Stimulated activated CD4-positive, alpha-beta T cell treated with anti-CD3 and anti-CD28 coated beads, Interleukin-2, amount 100 ng/mL, for 24 hours (primary cell): ENCODE measurements around the gene TRIM8.
A peak's percentile ranks its signal among the peaks of the same experiment; 100 is the strongest.
"Not testable (repeated sequence)": the region's sequence is repeated elsewhere in the genome, so short reads cannot be mapped to it uniquely, and the experiment has no call there.

ENCODE experiments used
- DNase-seq, 2 donors: peaks; one replicate each; pipeline ENCODE4 v3.0.0-alpha.2; 2020

TRIM8 gene

DNA sequence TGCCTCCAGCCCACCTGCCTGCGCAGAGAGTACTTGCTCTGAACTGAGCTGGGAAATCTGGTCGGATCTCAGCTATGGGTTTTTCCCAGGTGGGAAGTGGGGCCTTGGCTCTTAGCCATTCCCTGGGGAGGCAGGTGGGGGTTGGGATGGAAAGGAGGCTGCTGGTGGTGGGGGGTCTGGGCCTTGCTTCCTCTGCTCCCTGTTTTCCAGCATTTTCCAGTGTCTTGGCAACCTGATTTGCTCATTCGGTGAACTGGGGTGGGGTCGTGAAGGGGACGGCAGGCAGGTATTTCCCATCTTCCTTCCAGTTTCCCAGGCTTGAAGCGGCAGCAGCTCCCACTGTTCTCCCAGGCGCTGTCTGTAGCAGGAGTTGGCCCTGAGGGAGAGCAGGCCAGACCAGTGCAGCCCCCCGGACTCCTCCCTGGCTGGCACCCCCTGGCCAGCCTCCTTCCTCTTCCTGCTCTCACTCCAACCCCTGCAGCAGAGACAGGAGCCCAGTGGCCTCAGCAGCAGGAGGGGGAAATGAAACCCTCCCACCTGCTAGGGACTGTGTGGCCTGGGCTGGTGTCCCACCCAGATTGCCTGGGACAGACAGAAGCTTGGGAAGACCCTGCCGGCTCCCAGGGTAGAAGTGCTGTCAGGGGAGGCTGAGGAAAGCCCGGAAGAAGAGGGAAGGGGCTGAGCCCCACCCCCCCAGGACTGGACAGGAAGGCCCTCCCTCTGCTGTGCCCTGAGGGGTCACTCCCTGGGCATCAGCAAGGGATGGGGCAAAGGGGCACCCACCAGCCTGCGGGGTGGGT is 6.6 kb downstream of the TRIM8 start:
- no peak for DNase-seq

DNA sequence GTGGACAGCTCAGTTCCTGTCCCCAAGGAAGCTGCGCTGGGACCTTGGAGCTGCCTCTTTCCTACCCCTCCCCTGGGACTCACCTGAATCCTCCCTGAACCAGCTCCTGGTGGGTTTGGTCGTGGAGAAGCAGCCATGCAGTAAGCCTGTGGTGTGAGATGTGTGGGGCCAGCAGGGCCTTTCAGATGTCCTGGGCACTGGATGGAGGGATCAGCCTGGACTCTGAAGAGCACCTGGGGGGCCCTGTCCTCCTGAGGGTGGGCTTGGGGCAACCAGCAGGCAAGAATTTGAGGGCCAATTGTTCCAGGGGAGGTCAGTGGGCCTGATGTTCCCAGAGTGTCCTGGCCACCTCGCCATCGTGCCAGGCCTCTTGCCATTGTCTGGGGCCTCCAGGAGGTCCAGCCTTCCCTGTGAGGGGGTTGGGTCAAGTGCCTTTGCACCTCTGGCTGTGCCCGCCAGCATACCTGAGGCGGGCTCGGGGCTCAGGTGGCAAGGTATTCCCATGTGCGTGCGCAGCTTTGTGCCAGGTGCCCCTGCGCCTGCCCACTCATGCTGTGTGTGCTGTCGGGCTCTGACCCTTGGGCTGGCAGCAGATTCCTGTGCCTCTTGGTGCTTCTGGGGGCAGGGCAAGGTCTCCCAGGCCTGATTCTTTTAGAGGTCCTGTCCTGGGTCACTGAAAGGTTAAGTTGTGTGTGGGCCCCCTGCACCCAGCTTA is 7.3 kb downstream of the TRIM8 start:
- no peak for DNase-seq

DNA sequence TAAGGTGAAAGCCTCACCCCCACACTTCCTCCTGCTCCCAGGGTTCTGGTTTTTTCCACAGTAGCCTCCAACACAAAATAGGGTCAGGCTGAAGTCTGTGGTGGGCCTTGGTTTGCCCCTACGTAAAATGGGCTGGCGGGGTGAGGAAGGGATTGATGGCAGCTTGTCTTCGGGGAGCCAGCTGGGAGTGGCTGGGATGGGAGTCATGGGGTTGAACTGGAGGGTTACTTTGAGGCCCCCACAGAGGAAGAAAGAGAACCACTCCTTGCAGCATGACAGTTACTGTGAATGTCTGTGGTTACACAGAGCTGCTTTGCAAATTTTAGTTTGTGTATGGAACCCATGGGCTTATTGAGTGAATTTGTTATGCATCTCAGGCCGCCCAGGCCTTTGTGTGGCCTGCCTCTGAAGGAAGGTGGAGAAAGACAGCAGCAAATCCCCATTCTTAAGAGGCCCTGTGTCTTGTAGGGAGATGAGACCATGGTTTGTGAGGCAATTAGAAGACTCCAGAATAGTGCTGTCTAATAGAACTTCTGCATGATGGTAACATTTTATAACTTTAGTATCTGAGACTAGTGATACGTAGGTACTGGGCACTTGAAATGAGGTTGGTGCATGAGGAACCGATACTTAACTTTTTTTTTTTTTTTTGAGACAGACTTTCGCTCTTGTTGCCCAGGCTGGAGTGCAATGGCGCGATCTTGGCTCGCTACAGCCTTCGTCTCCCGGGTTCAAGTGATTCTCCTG is 8.1 kb downstream of the TRIM8 start:
- no peak for DNase-seq

DNA sequence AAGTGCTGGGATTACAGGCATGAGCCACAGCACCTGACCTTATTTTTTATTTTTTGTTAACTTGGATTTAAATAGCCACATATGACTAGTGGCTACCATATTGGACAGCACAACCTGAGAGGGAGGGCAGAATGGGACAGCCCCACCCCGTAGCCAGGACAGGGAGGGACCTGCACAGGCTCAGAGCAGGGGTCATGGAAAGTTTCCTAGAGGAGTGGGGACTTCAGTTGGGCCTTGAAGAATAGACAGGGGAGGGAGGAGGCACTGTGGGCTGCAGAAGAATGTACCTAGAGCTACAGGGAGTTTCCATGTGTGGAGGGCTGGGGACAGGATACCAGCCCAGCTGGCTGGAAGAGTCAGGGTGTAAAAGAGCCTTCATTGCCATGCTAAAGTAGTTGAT is 8.8 kb downstream of the TRIM8 start:
- DNase-seq: no peak

DNA sequence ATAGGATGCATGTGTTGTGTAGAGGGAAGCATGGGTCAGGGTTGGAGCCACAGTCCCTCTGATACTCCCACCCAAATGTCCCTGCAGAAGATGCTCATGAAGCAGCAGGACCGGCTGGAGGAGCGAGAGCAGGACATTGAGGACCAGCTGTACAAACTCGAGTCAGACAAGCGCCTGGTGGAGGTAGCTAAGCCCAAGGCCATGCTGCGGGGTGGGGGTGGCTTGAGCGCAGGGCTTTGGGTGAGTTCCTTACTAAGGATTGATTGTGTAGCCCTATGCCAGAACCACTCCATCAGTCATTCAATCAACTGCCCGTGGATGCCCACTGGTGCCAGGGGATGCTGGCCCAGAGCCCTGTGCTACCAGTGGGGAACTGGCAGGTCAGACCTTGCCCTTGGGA is 10.3 kb downstream of the TRIM8 start:
- no peak for DNase-seq

DNA sequence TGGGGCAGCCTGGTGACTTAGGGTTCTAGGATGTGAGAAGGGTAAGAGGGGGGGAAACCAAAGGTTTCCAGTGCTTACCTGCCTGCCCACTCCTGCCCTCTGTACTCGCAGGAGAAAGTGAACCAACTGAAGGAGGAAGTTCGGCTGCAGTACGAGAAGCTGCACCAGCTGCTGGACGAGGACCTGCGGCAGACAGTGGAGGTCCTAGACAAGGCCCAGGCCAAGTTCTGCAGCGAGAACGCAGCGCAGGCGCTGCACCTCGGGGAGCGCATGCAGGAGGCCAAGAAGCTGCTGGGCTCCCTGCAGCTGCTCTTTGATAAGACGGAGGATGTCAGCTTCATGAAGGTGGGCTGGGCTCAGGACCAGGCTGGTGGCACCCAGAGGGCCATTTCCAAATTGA is 10.7 kb downstream of the TRIM8 start:
- DNase-seq: no peak

DNA sequence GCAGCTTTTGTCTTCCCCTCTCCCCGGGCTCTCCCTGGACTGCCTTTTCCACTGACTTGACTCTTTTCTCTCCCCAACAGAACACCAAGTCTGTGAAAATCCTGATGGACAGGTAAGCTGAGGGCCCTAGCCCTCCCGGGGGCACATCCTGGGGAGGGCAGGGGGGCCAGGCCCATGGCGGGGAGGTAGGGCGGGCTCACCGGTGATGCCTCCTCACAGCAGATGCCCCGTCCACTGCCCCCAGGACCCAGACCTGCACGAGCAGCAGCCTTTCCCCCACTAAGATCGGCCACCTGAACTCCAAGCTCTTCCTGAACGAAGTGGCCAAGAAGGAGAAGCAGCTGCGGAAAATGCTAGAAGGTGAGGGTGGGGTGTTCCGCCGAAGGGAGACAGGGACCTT is 11.7 kb downstream of the TRIM8 start:
- no peak for DNase-seq

DNA sequence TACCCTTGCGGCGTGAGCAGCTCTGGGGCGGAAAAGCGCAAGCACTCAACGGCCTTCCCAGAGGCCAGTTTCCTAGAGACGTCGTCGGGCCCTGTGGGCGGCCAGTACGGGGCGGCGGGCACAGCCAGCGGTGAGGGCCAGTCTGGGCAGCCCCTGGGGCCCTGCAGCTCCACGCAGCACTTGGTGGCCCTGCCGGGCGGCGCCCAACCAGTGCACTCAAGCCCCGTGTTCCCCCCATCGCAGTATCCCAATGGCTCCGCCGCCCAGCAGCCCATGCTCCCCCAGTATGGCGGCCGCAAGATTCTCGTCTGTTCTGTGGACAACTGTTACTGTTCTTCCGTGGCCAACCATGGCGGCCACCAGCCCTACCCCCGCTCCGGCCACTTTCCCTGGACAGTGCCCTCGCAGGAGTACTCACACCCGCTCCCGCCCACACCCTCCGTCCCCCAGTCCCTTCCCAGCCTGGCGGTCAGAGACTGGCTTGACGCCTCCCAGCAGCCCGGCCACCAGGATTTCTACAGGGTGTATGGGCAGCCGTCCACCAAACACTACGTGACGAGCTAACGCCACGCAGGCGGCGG is 12.6 kb downstream of the TRIM8 start:
- no peak for DNase-seq

DNA sequence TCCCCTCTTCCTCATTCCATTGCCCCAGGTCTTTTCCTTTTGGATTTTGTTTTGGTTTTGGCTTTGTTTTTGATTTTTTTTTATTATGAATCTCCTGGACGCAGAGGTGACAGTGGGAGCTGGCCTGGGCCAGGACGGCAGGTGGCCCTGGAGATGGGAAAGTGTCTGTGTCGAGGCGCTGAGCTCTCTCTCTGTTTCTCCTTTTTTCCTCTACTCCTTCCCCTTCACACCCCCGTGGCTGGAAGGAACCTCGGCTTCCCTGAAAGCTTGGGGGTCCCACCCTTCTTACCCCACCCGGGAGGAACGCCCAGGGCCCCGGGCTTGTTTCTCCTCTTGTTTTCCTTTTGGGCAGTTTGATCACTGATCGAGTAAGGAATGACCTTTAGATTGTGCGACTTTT is 13.2 kb downstream of the TRIM8 start:
- no peak for DNase-seq

DNA sequence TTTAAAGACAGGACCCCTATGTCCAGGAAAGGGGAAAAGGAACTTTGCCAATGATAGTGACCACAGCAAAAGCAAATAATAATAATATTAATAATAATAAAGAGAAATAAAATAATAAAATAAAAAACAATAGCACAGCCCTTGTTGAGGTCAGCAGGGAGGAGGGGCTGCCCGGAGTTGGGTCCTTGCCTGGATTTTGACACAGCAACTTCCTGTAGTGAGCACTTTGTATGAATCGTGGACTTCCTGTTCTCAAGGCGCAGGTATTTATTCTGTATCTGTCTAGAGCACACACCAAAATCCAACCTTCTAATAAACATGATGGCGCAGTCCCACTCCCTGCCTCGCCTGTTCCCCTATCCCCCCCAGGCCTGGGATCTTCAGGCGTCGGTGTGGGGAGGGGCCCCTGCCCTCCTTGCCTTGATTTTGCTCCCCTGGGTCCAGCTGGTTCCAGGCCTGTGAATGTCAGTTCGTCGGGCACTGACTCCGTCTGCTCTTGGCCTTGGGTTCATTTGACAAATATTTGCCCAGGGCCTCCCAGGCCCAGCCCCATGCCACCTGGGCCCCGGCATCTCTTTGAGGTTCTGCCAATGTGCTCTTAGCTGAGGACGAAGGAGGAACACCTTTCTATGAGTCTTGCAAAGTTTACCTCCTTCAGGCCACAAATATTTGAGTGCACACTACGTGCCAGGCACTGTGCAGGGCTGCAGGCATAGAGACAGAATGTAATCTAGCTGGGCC is 13.9 kb downstream of the TRIM8 start:
- DNase-seq: no peak

DNA sequence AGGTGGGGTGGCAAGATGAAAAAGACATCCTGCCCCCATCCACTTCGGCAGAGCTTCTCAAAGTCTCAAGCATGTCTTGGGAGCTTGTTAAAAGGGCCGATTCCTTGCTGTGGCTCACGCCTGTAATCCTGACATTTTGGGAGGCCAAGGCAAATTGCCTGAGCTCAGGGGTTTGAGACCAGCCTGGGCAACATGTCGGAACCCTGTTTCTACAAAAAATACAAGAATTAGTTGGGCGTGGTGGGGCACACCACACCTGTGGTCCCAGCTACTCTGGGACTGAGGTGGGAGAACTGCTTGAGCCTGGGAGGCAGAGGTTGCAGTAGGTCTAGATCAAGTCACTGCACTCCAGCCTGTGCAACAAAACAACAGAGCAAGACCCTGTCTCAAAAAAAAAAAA is 14.5 kb downstream of the TRIM8 start:
- DNase-seq: no peak

DNA sequence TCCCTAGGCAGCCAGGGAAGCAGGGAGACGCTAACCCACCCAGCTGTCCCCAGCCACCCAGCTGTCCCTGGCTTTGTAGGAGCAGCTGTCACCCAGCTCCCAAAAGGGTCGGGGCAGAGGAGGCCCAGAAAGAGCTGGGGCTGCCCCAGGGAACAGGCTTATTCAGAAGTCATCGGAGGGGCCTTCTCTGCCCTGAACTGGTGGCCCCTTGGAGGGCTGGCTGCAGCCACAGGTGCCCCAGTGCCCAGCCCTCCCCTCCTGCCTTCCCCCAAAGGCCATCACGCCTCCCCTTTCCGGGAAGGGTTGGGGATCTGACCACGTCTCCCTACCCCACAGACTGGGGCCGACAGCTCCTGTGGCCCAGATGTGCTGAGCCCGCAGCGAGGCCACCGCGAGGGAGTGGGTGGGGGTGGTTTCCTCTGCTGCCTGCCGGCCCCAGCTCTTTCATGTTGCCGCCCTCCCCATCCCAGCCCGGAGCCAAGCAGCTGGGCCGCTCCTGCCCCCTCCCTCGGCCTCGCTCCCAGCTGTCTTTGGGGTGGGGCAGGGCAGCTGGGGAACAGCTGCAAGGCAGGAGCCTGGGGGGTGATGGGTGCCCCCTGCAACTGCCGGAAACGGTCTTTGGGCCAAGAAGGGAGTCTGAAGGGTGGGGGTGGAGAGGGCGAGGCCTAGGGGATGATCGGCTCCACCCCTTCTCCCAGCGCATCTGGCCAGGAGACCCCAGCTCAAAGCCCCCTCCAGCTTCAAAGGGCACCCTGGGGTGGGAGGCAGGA is 16.8 kb downstream of the TRIM8 start:
- DNase-seq: peak; percentile 73 to 76

DNA sequence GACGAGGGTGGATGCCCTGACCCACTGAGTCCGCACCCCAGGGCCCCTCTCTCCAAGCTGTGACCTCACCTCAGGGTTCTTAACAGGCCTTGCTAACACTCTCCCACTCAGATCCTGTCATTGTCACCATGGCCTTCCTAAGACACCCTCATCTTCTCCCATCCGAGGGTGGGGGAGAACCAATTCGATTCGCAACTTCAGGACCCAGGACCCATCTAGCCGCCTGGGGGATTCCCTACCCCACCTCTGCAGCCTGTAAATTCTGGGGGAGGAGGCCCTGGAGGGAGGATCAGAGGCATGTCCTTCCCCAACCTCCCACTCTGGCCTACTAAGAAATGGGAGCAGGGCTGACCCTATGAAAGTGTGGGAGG is 17.4 kb downstream of the TRIM8 start:
- no peak for DNase-seq

DNA sequence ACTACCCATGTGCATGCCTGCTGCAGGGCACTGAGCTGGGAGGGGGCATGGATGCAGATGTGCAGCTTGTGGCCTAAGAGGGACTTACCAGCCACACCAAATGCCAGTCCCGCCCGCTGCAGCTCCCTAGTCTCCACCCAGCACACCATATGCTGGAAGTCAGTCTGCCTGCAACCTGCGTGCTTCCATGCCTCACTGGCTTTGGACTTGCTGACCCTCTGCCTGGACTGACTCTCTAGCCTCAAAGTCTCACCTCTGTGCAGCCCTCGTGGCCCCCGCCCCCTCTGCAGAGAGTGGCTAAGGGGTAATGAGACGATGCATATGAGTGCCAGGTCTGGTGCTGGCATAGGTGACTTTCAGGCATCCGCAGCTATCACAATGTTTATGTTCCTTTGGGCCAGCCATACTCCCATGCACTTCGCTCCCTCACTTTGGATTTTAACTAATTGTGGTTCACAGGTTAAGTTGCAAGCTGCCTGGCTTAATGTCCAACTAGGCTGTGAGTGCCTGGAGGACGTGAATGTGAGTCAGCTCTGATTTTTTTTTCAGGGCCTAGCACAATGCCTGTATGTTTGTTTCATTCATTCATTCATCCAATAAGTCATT is 21.7 kb downstream of the TRIM8 start:
- no peak for DNase-seq

DNA sequence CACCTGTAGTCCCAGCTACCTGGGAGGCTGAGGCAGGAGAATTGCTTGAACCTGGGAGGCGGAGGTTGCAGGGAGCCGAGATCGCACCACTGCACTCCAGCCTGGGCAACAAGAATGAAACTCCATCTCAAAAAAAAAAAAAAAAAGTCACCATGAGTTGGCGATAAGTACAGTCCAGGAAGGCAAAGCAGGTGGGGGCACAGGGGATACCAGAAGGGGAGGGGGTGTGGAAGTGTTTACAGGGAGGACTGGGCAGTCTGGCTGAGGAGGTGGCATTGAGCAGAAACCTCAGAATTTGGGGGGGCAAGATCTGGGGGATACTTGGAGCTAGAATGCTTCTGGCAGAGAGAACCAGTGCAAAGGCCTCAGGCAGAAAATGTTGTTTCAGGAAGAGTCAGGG is 23.1 kb downstream of the TRIM8 start:
- DNase-seq: not testable (repeated sequence)

DNA sequence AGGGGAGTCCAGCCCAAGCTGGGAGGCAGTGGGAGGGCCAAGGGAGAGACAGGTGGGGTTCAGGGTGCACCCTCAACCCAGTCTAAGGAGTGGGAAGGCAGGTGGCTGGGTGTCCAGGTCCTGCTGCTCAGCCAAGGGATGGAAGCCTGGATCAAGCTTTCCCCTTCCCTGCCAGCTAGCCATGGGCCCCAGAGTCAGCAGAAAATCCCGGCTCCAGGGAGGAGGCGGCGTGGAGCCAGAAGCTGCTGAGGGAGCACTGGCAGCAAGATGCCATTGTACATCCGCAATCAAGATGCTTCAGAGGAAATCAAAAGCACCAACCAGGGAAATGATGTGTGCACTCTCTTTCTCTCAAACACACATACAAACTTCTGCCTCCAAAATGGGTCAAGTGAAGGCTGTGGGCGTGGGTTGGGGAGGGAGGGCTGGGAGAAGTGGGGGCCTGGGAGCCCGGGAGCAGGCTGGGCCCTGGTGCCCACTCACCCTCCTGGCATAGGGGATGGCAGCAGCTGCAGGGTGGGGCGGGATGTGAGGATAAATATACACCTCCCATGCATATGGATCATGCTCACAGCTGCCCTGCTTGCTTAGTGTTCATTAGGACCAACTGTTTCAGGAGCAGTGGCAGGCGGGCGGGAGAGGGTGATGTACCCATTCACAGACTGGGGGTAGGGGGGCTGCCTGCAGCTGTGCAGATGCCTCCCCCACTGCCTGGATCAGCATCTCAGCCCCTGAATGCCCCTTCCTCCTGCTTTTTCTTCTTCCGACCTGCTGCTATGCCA is 24.2 kb downstream of the TRIM8 start:
- DNase-seq: no peak

DNA sequence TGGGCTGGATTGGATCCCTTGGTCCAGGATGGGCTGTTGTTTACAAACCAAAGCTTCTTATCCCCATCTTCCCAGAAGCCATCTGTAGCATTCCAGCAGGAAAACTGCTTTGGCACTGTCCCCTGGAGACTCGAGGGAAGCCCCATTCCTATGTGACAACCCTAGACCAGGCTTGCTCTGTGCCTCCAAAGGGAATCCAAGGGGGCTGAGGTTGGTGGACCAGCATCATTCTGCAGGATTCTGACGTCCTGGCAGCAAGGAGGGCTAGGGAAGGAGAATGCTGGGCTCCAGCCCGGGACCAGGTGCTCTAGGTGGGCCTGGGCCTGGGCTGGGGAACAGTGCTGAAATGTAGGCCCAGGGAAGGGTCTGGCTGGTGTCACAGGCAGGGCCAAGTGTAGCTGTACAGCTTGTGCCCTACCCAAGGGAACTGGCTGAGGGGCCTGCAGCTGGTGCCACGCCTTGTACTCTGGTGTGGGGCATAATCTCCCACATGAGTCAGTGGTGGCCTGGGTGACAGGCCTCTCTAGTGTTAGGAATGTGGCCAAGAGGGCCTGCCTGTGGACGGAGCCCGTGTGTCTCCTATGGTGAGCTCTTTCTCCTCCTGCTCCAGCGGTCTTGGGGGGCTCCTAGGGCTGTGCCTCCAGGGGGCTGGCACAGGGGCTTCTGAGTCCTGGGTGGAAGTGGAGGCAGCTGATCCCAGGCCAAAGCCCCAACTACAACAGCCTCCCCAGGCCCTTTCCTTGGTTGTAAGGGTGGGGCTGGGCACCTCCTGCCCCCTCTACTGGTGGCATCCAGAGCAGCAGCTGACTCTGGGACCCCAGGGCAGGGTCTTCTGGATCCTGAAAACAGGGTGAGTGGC is 25.2 kb downstream of the TRIM8 start:
- no peak for DNase-seq

DNA sequence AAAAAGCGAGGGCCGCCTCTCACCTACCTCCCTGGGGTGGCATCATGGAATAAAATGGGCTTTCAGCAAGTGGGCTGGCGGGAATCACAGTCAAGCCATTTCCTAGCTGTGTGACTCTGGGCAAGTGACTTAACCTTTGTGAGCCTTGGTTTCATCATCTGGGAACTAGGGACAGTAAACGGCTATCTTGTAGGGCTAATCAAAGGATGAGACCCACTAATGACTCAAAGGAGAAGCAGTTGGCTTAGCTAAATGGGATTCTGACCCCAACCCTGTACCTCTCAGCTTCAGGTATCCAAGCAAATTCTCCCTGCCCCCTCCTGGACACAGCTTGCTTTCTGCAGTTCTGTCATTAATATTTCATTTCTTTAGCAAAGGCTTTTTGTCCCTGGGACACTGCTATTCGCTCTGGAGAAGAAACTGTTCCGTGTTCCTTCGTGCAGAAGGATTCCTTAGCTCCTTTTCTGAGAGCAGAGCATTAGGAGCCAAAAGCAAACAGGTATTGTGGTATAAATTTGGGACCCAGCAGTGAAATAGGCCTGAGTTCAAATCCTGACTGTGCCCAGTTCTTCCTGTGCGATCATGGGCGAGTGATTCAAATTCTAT is 25.9 kb downstream of the TRIM8 start:
- no peak for DNase-seq

DNA sequence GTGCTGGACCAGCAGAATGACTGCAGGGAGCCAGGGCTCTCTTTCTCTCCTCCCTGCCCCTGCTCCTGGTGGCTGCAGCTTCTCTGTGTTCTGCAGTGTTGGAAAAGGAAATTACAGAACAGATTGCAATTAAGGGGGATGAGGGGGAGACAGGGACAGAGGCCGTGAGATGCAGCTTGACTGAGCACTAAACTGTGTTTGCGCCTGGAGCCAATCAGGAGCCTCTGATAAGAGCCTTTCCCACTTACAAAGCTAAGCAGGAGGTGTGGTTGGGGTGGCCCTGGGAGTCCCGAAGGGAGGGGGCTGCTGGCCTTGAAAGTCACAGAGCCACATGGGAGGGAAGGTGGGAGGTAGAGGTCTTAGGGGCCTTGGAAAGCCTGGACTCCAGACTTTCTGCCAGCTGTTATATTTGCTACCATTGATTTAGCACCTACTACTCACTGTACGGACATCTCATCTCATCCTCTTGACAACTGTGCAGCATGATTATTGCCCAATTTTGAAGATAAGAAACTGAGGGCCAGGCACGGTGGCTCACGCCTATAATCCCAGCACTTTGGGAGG is 26.7 kb downstream of the TRIM8 start:
- DNase-seq: no peak
